ENCODE data around the gene GPBP1L1. TPM values are rescaled to one million over a fixed set of nuclear protein-coding genes. Genes with fewer than 3 reads are reported as not detected.
"Not testable (repeated sequence)": the region's sequence is repeated elsewhere in the genome, so short reads cannot be mapped to it uniquely, and the experiment has no call there.

GPBP1L1 gene
- total and polyA plus RNA-seq, 10 donors = 36.3 to 174 (median 130) TPM

- H3K36me3 ChIP-seq = peaks cover 0 to 18% (median 0%) of the 10 kb centered on the region in 6 donors
- no peaks in the 10 kb centered on the region for H3K27me3 ChIP-seq (replicated peaks in 1 of 7)
- H3K4me1 ChIP-seq = peaks cover 55 to 100% (median 89%) of the 10 kb centered on the region in 6 donors
- H3K27ac ChIP-seq = peak overlapping the region in 6 of 8 donors; percentile 3 to 48 (median 42)
- no peak for DNase-seq
- TF ChIP-seq, protein P1, sequence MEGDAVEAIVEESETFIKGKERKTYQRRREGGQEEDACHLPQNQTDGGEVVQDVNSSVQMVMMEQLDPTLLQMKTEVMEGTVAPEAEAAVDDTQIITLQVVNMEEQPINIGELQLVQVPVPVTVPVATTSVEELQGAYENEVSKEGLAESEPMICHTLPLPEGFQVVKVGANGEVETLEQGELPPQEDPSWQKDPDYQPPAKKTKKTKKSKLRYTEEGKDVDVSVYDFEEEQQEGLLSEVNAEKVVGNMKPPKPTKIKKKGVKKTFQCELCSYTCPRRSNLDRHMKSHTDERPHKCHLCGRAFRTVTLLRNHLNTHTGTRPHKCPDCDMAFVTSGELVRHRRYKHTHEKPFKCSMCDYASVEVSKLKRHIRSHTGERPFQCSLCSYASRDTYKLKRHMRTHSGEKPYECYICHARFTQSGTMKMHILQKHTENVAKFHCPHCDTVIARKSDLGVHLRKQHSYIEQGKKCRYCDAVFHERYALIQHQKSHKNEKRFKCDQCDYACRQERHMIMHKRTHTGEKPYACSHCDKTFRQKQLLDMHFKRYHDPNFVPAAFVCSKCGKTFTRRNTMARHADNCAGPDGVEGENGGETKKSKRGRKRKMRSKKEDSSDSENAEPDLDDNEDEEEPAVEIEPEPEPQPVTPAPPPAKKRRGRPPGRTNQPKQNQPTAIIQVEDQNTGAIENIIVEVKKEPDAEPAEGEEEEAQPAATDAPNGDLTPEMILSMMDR (IDR thresholded peaks at IDR 0.05 in 8 of 11, conservative IDR thresholded peaks at IDR 0.05 in 3 of 11) = no peak
- TF ChIP-seq POLR2AphosphoS5 (IDR thresholded peaks at IDR 0.05) (no peak), POLR2A (IDR thresholded peaks at IDR 0.05) (no peak)
- H3K4me3 ChIP-seq = no peak overlapping the region
- no peaks in the 10 kb centered on the region for H3K9me3 ChIP-seq
- intact Hi-C loops (cut with DNase I; ENCODE audit: low total_unique reads) = no loop called here
Observed at GRCh38 chr1:45678489-45678888, 7.8 kb downstream of the GPBP1L1 start.

DNA sequence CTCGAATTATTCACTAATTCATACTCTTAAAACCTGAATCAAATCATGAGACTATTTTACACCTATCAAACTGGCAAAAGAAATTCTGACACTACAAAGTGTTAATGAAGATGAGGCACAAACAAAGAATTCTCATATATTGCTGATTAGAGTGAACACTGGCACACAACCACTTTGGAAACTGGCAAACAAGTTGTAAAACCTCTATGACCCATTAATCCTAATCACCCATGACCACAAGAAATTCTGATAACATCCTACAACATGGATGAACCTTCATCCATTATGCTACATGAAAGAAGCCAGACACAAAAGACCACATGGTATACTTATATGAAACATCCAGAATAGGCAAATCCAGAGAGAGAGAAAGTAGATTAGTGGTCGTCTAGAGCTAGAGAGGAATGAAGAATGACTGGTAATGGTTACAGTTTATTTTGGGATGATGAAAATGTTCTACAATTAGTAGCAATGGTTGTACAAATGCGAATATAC lies 8.5 kb downstream of the GPBP1L1 start:
- Histone ChIP-seq H3K27me3 (replicated peaks in 1 of 7) (no peaks in the 10 kb centered on the region), H3K36me3 (peaks cover 0 to 21% (median 0%) of the 10 kb centered on the region in 6 donors), H3K27ac (peak overlapping the region in 1 of 8 donors; percentile 3), H3K9me3 (no peaks in the 10 kb centered on the region), H3K4me1 (peaks cover 50 to 100% (median 87%) of the 10 kb centered on the region in 6 donors), H3K4me3 (no peak overlapping the region)
- TF ChIP-seq, protein P1 (IDR thresholded peaks at IDR 0.05 in 8 of 11, conservative IDR thresholded peaks at IDR 0.05 in 3 of 11) = no peak
- TF ChIP-seq POLR2A (IDR thresholded peaks at IDR 0.05) = no peak
- no peak for TF ChIP-seq POLR2AphosphoS5 (IDR thresholded peaks at IDR 0.05)
- no peak for DNase-seq
- 75 to 79% (median 78%) methylated on average over 3 of the region's 3 CpGs for WGBS, 5 donors
- intact Hi-C loops (cut with DNase I; ENCODE audit: low total_unique reads) = no loop called here

DNA sequence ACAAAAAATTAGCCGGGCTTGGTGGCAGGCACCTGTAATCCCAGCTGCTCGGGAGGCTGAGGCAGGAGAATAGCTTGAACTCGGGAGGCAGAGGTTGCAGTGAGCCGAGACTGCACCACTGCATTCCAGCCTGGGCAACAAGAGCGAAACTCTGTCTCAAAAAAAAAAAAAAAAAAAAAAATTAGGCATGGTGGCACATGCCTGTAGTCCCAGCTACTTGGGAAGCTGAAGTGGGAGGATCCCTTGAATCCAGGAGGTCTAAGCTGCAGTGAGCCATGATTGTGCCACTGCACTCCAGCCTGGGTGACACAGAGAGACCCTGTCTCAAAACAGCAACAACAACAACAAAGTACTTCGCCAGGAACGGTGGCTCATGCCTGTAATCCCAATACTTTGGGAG lies 9.8 kb downstream of the GPBP1L1 start:
- WGBS, 5 donors = 91 to 97% (median 95%) methylated on average over 6 to 7 of the region's 7 CpGs
- H3K27me3 ChIP-seq (replicated peaks in 1 of 7); H3K4me3 ChIP-seq; intact Hi-C loops (cut with DNase I; ENCODE audit: low total_unique reads); H3K9me3 ChIP-seq; DNase-seq: not testable (repeated sequence)
- Histone ChIP-seq H3K36me3 (peaks cover 0 to 27% (median 0%) of the 10 kb centered on the region in 6 donors), H3K4me1 (peaks cover 40 to 100% (median 83%) of the 10 kb centered on the region in 6 donors), H3K27ac (peak overlapping the region in 1 of 8 donors; percentile 3)

DNA sequence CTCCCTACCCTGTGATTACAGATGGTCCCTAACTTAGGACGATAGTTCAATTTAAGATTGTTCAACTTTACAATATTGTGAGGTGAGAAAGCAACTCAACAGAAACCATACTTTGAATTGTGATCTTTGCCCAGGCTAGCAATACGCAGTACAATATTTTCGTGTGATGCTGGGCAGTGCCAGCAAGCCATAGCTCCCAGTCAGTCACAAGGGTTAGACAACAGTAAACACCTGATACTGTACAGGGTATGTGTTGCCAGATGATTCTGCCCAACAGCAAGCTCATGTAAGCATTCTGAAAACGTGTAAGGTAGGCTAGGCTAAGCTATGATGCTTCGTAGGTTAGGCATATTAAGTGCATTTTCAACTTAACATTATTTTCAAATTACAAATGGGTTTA lies 11.9 kb downstream of the GPBP1L1 start:
- TF ChIP-seq POLR2AphosphoS5 (IDR thresholded peaks at IDR 0.05) = no peak
- TF ChIP-seq, protein P1 (IDR thresholded peaks at IDR 0.05 in 8 of 11, conservative IDR thresholded peaks at IDR 0.05 in 3 of 11) = no peak
- TF ChIP-seq POLR2A (IDR thresholded peaks at IDR 0.05) = no peak
- H3K4me1 ChIP-seq = peaks cover 33 to 99% (median 72%) of the 10 kb centered on the region in 6 donors
- H3K9me3 ChIP-seq = no peaks in the 10 kb centered on the region
- H3K4me3 ChIP-seq = no peak overlapping the region
- no peak for DNase-seq
- H3K27ac ChIP-seq = no peak overlapping the region
- WGBS, 5 donors = 83 to 92% (median 87%) methylated on average over 5 of the region's 5 CpGs
- intact Hi-C loops (cut with DNase I; ENCODE audit: low total_unique reads) = no loop called here
- H3K27me3 ChIP-seq (replicated peaks in 1 of 7) = no peaks in the 10 kb centered on the region
- H3K36me3 ChIP-seq = peaks cover 0 to 35% (median 0%) of the 10 kb centered on the region in 6 donors

All from spleen (tissue), 11 donors.